Fibroblast of skin of right biceps (primary cell): ENCODE results near the gene ANTKMT.
"Not testable (repeated sequence)": the region's sequence is repeated elsewhere in the genome, so short reads cannot be mapped to it uniquely, and the experiment has no call there.

Experiments
- DNase-seq: peaks from one replicate; pipeline ENCODE4 v3.0.0-alpha.2; 2013

ANTKMT gene

DNA sequence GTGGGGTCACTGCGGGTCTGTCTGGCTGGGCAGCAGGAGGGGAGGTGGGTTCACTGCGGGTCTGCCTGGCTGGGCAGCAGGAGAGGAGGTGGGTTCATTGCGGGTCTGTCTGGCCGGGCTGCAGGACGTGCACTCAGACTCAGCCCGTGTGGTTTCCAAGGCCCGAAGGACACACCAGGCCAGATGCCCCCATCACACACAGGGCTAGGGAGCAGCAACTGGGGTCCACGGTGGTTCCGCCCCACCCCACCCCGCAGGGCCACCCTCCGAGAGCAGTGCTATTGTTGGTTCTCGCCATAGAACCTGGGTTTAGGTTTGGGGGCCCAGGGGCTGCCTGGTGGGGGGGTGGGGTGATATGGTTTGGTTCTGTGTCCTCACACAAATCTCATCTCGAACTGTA is 25.7 kb downstream of the ANTKMT start:
- DNase-seq, result no peak

DNA sequence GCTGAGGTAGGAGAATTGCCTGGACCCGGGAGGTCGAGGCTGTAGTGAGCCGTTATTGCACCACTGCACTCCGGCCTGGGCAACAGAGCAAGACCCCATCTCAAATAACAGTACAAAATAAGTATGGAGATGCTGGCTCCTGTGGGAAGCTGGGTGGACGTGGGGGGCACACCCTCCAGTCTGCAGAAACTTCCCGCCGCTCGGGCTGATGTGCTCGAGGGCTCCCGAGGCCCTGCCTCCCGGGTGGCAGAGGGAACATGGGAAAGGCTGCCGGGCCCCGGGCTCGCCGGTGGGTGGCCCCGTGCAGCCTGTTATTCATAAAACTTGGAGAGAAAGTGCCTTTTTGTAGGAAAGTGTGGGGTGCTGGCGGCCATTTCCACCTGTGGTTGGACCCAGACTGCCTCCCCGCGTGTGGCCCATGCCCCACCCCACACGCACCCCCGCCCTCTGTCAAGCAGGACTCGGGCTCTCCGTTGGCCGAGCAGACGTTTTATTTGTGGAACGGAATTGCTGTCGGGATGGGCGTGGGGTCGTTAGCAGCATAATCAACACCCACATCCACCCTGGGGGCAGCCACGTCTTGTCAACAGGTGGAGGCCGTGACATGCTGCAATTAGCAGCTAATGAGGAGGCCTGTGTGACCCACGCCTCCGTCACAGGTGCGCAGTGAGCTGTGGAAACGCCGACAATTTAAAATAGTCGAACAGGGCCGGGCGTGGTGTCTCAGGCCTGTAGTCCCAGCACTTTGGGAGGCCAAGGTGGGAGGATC is 27.2 kb downstream of the ANTKMT start:
- DNase-seq, result no peak

DNA sequence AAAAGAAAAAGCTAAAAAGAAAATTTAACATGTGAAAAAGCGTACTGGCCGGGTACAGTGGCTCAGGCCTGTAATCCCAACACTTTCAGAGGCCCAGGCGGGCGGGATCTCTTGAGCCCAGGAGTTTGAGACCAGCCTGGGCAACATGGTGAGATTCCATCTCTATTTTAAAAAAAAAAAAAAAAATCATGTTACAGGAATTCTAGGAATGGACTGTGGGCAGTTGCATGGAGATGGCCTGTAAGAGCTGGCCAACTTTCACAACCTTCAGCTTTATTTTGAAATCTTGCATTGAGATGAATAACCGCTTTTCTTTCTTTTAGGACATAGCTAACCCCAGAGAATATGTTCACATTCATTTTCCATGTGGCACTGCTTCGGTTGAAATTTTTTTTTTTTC is 28.1 kb downstream of the ANTKMT start:
- peak; percentile 64 for DNase-seq

- DNase-seq, result no peak
Measured at GRCh38 chr16:750485-750884, 29.5 kb downstream of the ANTKMT start.

DNA sequence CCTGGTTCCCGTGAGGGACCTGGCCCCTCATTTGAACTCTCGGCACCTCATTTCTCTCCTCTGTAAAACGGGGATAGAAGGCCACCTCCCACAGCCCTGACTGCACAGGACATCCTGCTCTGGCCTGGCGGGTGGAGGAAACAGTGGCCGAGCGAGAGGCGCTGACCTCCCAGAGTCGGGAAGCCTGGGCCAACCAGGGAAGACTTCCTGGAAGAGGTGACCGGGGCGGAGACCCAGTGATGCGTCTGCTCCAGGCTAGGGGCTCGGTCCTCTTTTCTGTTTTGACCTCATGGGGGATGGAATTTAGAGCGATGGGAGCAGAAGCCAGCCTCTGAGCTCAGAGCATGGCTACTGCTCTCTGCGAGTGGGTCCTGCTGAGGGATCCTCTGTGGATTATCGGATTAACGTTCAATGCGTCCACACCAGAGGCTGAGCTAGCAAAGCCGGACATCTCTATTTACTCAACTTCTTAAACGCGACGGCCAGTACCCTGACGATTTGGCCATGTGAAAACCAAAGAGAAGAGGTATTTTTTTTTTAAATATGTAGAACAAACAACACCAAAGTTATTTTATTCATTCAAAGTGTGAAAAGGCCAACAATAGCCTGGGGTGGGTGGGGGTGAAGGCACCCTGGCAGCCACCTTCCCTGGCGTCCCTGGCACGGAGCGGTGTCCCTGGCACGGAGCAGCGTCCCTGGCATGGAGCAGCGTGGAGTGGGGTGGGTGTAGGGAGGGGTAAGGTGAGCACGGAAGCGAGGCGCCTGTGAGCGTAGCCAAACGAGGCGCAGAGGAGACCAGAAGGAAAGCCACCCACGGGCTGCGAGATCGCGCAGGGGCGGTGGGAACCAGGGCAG is 30.4 kb downstream of the ANTKMT start:
- no peak for DNase-seq

DNA sequence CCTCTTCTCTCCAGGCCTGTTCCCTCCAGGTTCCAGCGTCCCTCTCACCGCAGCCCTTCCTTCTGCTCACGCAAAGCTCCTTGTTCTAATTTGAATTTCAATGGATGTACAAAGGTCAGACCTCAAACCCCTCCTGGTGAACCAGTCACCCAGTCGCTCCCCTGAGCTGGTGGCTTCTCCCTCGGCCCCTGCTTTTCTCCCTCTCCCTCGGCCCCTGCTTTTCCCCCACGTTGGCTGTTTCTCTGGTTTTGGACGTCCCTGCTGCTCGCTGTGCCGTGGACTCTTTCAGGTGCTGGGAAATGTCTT is 31.0 kb downstream of the ANTKMT start:
- no peak for DNase-seq

DNA sequence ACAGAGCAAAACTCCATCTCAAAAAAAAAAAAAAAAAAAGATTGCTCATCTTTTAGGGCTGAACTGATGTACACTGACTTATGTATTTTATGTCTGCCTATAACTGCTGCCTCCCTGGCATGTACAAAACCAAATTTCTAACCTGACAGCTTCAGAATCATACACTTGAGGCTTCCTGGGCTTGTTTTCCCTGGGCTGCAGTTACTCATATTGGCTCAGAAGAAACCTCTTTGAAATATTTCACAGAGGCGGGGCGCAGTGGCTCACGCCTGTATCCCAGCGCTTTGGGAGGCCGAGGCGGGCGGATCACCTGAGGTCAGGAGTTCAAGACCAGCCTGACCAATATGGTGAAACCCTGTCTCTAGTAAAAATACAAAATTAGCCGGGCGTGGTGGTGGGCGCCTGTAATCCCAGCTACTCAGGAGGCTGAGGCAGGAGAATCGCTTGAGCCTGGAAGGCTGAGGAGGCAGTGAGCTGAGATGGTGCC is 33.2 kb downstream of the ANTKMT start:
- not testable (repeated sequence) for DNase-seq

GRCh38 chr16:754656-755055 is 33.7 kb downstream of the ANTKMT start:
- no peak for DNase-seq

GRCh38 chr16:756428-756827 is 35.5 kb downstream of the ANTKMT start:
- no peak for DNase-seq

DNA sequence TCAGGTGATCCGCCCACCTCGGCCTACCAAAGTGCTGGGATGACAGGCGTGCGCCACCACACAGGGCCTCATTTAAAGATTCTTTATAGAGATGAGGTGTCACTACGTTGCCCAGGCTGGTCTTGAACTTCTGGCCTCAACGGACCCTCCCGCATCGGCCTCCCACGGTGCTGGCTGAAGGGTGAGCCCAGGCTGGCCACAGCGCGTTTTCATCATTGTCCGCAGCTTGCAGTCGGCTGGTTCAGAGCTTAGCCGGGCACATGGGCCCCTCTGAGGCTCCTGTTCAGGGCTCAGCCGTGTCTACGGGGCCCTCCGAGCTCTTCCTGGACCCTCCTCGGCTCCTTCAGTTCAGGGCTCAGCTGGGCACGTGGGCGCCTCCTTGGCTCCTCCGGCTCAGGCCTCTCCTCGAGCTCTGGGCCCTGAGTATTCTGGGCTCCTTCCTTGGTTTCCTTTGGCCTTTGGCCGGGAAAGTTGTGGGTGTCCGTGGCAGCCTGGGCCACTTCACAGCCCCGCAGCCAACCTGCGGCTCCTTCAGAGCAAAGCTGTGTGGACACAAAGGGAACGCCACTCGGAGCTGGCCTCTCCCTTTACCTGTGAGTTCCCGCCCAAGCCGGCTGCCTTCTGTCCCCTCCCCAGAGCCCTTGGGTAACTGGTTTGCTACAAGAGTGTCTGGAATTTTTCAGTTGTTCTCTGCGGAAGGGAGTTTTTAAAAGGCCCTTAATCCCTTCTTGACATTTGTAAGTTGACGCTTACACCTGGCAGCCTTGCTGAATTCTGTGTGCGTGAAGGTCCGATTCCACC is 38.4 kb downstream of the ANTKMT start:
- DNase-seq, result no peak

DNA sequence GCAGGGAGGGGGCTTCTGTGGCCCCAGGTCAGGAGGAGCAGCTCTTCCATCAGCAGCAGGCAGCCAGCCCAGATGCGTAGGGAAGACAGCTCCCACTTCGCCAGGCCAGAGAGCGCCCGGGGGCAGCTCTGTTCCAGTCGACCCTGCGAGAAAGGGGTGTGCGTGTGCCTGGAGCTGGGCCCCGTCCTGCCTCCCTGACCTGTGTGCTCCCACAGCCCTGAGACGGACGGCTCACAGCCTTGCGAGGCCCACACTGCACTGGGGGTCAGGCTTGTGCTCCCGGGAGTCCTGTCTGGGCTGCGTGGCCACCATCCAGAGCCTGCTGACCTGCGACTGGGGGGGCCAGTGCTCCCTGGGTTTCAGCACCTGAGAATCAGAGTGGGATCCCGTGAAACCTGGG is 39.1 kb downstream of the ANTKMT start:
- DNase-seq, result no peak

DNA sequence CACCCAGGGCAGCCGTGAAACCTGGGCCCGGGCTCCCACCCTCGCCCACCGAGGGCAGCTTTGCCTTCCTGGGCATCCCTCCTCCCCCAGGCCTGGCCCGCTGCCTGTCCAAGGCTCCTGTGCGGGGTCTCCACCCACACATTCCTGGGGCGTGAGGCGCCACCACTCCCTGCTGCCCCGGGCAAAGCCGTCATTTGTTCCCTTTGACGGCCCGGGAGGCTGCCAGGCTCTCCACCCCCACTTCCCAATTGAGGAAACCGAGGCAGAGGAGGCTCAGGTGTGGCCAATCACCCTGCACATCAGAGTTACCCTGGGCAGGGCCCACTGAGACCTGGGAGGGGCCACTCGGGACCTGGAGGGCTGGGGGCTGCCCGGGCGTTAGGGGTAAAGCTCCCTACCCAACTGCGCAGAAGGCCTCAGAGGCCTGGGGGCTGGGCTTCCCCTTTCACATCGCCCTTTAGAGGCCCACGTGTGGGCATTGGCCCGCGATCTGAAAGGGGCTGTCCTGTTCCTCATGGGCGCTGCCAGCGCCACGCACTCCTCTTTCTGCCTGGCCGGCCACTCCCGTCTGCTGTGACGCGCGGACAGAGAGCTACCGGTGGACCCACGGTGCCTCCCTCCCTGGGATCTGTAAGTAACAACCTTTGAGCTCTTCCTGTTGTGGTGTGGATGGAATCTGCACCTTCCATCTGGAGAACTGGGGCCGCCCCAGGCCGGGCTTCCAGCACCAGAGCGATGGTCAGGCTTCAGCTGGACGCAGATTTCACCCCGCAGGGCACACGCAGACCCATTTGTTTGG is 39.8 kb downstream of the ANTKMT start, which contains the start of gene MSLN:
Gene MSLN (plus strand): TSS at position 190 of the 799 bp plus-strand sequence. CDS start 1,947 bp downstream, outside the sequence.
- no peak for DNase-seq

DNA sequence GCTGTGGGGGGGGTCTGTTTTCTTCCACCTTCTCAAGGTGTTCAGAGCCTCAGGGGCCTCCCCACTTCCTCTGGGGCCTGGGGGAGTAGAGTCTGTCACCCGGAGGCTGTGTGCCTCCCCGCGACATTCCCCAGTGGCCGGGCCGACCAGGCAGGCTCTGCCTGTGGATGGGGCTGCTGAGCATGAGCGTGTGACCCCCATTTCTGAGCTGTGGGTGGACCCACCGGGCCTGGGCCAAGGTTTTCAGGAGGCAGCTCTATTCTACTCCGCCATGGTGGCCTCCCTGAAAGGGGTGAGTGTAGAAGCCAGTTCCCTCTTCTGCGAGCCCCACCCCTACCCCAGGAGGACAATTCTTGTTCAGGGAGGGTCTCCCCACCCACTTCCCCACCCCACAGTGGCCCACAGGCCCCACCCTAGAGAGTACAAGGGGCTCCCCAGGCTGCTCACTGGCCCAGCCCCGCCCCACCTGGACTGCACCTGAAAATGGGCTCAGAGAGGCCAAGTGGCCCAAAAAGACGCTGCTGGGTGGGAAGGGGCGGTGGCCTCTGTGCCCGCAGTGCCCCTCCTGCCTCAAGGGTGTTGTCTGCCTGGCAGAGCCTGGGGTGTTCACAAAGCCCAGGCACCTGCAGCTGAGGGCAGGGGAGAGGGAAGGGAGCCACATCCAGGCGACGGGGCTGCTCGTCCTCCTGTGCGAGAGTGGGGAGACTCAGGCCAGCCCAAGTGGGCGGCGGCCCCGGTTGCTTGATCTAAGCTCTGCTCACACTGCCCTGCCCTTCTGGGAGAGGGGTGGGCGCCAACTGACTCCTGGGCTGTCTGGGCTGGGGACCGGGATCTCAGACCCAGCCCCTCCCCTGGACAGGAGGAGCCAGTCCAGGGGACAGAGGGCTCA is 40.9 kb downstream of the ANTKMT start:
- DNase-seq, result no peak

GRCh38 chr16:762595-763268 is 41.8 kb downstream of the ANTKMT start:
- no peak for DNase-seq

GRCh38 chr16:763369-764183 is 42.6 kb downstream of the ANTKMT start:
- no peak for DNase-seq

- DNase-seq, result no peak
Measured at GRCh38 chr16:764184-764750, 43.3 kb downstream of the ANTKMT start.

GRCh38 chr16:764848-765487 is 44.0 kb downstream of the ANTKMT start:
- DNase-seq, result no peak

DNA sequence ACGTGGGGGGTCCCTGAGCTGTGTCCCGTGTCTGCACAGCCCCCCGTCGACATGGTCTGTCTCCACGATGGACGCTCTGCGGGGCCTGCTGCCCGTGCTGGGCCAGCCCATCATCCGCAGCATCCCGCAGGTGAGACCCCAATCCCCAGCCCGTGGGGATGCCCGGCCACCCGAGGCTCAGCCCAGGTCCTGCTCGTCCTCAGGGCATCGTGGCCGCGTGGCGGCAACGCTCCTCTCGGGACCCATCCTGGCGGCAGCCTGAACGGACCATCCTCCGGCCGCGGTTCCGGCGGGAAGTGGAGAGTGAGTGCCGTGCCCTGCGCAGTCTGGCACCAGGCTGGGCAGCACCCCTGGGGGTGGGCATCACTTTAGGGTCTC is 44.5 kb downstream of the ANTKMT start:
- no peak for DNase-seq
